Colon (tissue), 2 donors: Measurements from ENCODE around the gene ELF4.

Source experiments
- FAIRE-seq: peaks from 2 replicates; lab custom pipeline; 2012; peaks lifted over from hg19 to GRCh38; lab: Jason Lieb, UNC
- donor health status: control.
- donor health status: control.

Gene ELF4

GRCh38 chrX:130047416-130047815, 62.9 kb downstream of the ELF4 start:
- no peak for FAIRE-seq

- no peak for FAIRE-seq
Measured at GRCh38 chrX:130039847-130040246, 70.5 kb downstream of the ELF4 start.

- FAIRE-seq = no peak
Measured at GRCh38 chrX:130034178-130034577, 76.1 kb downstream of the ELF4 start.

GRCh38 chrX:130032552-130032951, 77.7 kb downstream of the ELF4 start:
- FAIRE-seq = no peak

- FAIRE-seq = no peak
Measured at GRCh38 chrX:130030826-130031225, 79.5 kb downstream of the ELF4 start.

GRCh38 chrX:130028196-130028595, 82.1 kb downstream of the ELF4 start:
- FAIRE-seq = no peak

- no peak for FAIRE-seq
Measured at GRCh38 chrX:130027569-130027968, 82.7 kb downstream of the ELF4 start.

- no peak for FAIRE-seq
Measured at GRCh38 chrX:130025256-130025655, 85.0 kb downstream of the ELF4 start.

GRCh38 chrX:130024127-130024526, 86.2 kb downstream of the ELF4 start:
- no peak for FAIRE-seq

- no peak for FAIRE-seq
Measured at GRCh38 chrX:130020661-130021324, 89.5 kb downstream of the ELF4 start.

GRCh38 chrX:130018143-130018542, 92.2 kb downstream of the ELF4 start:
- FAIRE-seq = no peak

- FAIRE-seq = no peak
Measured at GRCh38 chrX:130015181-130015580, 95.1 kb downstream of the ELF4 start.
